GM12874 (cell line): ENCODE measurements around the gene RRAS2.

Experiments
- CTCF ChIP-seq: IDR thresholded peaks from 2 replicates; pipeline ENCODE4 v1.5.1; 2011; ENCODE audit warnings: low read depth, mild to moderate bottlenecking, control low read depth, low read length, moderate library complexity; ENCODE audit not compliant: insufficient read depth

Gene RRAS2

DNA sequence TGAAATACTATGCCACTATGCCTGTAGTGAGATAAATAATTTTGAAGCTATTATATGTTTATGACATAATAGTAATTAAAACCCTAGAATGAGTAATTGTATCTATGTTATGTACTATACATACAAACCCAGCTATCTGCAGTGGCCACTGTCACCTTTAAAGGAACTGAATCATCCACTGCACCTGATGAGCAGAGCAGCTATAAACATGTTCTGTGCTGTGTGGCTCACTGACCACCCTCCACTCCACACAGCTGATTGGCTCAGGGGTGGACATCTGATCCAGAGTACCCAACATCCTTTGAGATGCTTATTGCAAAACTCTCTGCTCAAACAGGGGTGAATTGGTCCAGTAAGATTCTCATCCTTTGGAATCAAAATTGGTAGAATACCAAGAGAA lies 19.2 kb upstream of the RRAS2 start:
- TF ChIP-seq CTCF = no peak

DNA sequence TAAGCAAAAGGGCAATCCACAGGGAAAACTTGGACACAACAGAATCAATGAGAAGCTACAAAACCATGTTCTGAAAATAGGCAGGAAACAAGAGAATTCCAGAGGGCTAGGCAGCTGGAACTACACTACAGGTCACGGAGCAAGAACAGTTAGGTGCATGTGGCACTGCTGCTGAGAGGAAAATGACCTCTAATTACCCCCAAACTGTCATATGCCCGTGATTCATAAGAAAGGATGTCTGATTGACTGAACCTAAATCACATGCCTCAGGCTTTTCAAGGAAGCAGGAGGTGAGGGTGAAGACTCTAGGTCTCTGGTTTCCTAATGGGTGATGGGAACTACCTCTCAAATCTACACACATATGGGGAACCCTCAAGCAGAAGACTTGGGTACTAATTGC lies 17.9 kb upstream of the RRAS2 start:
- no peak for TF ChIP-seq CTCF

DNA sequence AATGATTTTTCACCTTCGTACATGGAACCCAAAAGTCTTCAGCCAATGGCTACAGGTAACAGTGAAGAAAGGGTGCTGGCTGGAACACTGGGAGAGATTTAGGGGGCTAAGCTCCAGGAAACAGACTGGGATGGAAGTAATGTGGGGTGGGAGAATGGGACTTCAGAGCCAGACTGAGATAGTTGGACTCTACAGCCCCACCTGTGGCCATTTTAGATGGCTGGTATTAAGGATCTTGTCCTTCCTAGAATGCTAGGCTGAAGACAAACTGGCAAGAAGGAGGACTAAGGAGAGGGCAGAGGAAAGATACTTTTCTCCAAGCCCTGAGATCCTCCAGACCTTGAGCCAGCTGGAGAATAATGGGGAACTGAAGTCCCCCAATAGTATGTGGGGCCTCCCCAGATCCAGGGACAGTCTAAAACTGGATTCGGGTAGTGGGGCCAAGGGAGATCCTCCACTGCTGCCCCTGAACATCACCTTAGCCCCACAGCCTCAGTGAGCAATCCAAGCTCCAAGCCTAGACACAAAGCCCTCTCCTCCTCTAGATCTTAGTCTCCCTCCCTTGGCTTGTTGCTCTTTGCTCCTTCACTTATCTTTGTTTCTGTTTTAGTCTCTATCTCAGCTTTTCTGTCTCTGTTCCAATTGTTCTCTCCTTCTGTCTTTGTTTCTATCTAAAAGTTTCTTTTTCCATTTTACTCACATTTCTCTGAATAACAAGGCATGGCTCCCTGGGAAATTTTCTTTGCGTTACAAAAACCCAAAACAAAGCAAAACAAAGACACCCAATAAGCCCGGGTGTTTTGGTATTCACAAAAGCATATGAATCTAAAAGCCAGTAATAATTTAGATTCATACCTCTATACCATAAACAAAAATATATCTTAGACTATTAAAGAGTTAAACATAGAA lies 16.2 kb upstream of the RRAS2 start:
- TF ChIP-seq CTCF = peak; percentile 34; the same call in 1 of the 2 replicates

DNA sequence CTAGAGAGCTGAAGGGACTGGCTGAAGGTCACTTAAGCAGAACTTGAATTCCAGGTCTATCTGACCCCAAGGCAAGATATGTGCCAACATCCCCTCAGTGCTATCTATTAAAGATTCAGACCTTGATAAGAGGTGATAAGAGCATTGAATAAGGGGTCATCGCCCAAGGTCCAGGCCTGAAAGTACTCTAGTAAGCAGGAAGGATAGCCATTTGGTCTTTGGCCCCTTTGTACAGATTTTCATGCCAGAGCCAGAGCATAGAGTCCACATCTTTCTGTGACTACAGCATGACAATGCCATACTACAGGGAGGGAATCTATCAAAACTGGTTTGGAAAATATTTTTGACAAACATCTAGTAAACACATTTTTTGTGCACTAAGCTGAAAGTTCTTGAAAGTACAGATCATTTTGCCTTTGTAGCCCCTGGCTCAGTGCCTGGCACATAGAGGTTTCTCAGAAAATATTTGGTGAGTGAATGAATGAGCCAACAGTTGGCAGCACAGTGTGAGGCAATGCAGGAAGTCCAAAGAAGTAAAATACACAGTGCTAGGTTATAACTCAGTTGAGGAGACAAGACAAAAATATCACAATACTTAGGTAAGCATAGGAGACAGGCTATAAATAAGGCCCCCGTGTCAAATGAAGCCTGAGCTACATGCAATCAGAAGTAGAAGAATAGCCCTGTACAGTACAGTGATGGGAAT lies 15.1 kb upstream of the RRAS2 start:
- no peak for TF ChIP-seq CTCF

- no peak for TF ChIP-seq CTCF
Observed at GRCh38 chr11:14372011-14372410, 13.0 kb upstream of the RRAS2 start.

GRCh38 chr11:14371249-14371648 lies 12.3 kb upstream of the RRAS2 start:
- no peak for TF ChIP-seq CTCF

- no peak for TF ChIP-seq CTCF
Observed at GRCh38 chr11:14370496-14370895, 11.5 kb upstream of the RRAS2 start.
